HCEC 1CT (cell line): ENCODE results near the gene SPON1.
"Not testable (repeated sequence)": the region's sequence is repeated elsewhere in the genome, so short reads cannot be mapped to it uniquely, and the experiment has no call there.

Source experiments
- DNase-seq: peaks from one replicate; pipeline ENCODE4 v3.0.0-alpha.2; 2017

The SPON1 gene

DNA sequence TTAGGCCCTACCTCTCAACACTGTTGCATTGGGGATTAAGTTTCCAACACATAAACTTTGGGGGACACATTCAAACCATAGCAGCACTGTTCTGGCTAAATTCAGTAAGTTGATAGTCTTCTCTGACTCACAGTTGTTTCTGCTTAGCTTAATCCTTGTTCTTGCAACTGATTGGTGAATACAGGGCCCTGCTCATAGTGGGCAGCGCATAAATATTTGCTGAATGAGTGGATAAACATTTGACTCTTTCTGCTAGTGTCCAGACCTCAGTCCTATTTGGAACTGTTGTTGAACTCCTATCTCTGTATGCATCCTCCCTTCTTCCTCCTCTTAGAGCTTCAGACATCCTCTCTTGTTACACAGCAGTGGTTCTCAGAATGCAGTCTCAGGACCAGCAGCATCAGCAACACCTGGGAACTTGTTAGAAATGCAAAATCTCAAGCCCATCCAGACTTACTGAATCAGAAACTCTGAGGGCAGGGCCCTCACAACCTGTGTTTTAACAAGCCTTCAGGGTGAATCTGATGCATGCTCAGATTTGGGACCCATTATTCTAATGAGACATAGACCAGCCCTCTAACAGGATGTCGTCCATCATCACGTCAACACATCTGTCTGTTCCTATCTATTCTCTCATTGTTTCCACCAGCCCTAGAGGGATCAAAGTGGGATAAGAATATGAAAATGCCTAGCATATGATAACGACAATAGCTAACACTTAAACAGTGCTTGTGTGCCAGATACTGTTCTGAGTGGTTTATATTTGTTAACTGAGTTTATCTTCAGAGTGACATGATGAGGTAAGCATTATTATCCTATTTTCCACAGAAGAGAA is 22.3 kb downstream of the SPON1 start:
- peak; percentile 90 for DNase-seq

DNA sequence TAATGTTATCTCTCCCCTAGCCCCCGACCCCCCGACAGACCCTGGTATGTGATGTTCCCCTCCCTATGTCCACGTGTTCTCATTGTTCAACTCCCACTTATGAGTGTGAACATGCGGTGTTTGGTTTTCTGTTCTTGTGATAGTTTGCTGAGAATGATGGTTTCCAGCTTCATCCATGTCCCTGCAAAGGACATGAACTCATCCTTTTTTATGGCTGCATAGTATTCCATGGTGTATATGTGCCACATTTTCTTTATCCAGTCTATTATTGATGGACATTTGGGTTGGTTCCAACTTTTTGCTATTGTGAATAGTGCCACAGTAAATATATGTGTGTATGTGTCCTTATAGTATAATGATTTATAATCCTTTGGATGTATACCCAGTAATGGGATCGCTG is 24.2 kb downstream of the SPON1 start:
- DNase-seq: not testable (repeated sequence)

DNA sequence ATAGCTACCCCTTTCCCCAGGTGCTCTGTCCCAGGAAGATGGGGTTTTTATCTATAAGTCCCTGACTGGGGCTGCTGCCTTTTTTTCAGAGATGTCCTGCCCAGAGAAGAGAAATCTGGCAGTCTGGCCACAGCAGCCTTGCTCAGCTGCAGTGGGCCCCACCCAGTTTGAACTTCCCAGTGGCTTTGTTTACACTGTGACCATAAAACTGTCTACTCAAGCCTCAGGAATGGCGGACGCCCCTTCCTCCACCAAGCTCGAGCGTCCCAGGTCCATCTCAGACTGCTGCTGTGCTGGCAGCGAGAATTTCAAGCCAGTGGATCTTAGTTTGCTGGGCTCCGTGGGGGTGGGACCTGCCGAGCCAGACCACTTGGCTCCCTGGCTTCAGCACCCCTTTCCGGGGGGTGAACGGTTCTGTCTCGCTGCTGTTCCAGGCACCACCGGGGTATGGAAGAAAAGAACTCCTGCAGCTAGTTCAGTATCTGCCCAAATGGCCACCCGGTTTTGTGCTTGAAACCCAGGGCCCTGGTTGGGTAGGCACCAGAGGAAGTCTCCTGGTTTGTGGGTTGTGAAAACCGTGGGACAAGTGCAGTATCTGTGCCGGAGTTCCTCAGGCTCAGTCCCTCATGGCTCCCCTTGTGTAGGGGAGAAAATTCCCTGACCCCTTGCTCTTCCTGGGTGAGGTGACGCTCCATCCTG is 29.8 kb downstream of the SPON1 start:
- peak; percentile 47 for DNase-seq

DNA sequence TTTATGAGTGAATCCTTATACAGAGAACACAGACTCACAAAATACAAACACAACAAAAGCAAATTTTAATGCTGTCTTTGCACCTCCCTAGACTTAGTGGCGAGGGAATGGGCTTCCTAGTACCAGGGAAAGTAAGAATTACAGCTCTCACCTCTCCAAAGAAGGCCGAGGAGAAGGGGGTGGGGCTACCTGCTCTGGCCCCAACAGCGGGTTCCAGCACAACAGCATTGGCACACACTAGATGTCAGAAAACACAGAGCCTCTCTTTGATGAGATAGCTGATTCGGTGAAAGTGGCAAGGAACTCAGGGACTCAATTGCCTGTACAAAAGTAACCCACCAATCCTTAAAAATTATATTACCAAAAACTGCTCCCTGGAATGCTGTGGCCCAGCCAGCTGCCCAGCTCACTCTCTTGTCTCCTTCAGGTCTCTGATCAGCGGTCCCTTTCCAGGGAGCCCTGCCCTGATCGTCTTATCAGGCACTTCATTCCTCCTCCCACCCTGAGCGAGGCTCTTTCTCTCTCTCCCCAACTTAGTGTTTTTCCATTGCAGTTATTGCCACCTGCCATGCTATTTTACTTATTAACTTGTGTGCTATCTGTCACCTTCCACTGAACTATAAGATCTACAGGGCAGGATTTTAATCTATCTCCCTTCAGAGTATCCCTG is 30.7 kb downstream of the SPON1 start:
- no peak for DNase-seq

DNA sequence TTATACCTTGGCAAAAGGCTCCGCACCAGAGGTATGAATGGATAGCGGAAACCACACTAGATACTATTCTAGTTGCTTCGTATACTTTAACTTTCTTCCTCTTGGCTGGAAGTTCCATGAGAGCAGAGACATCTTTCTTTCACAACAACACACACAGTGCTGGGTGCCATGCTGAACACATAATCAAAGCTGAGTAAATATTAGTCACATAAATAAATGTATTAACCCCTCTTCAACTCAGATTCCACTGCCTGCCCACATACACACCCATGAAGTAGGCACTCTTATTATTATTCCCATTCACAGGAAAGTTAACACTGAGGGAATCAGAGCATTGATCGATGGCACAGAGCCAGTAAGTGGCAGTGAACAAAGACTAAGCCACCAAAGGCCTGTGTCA is 35.4 kb downstream of the SPON1 start:
- DNase-seq: no peak

DNA sequence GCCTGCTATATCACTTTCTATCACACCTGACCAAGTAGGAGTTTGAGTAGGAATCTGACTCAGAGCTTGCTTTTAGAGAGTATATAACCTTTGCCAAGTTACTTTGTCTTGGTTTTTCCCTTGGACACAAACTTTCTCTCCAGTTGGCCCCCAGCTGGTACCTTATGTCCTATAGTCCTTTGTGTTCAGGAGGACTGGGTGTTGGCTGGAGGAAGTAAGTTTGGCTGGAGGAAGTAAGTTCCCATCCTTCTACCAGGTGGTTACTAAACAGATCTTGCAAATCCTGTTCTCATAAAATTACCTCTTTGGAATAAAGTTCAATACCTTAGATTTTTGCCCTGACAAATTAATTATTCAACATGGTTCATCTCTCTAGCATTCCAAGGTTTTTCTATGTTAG is 37.2 kb downstream of the SPON1 start:
- no peak for DNase-seq

DNA sequence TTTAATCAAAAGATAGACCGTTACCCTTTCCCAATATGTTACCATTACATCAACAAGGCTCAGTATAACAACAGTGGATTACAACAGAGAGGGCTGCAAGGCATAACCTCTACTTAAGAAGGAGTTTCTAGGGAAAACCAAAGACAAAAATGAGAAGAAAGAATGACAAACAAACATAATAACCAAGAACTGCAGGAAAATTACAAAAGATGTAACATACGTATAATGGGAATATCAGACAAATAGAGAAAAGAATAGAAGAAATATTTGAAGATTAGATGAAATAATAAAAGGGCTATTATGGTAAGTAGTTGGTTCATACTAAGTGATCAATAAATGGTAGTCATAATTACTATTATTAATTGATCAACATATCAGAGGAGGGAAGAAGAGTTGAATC is 39.1 kb downstream of the SPON1 start:
- no peak for DNase-seq

DNA sequence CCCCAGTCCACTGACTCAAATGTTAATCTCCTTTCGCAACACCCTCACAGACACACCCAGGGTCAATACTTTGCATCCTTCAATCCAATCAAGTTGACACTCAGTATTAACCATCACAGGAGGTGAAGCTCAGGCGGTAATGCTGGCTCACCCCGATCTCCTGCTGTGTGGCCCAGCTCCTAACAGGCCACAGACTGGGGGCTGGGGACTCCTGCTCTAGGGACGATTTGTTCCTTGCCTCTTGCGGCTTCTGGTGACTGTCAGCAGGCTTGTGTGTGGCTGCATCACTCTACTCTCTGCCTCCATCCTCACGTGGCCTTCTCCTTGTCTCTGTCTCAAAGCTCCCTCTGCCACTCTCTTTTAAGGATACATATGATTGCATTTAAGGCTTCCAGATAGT is 45.0 kb downstream of the SPON1 start:
- DNase-seq: no peak

DNA sequence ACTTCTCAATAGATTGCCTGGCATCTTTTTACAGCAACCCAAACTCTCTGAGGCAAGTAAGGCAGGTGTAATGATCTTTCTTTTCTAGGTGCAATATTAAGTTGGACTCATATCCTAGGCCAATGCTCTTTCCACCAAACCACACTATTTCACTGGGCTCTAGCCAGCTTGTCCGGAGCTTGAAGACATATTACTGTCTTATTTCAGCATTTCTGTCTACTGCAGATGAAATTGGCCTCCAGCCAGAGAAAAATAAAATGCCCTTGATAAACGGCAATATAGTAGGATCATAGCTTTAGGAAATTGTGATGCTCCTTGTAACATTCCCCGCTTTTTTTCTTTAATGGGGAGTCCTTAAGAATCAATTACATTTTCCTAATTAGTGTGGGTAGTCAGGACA is 48.1 kb downstream of the SPON1 start:
- no peak for DNase-seq

DNA sequence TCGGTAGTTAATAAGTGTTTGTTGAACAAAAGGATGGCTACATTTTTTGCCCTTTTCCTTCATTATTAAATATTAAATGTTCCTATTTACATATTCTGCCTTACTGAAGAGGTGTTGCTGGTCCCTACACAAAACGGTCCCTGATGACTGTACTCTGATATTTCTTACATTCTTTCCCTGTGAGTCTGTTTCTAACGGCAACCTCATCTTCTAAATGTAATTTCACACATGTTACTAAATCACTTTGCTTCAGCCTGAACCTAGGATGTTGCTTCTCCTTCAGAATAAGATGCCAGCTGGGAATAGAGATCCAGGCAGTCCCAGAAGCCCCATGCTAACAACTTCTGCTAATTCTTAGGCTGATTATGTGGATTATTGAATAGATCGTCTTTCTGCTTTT is 50.3 kb downstream of the SPON1 start:
- peak; percentile 44 for DNase-seq

DNA sequence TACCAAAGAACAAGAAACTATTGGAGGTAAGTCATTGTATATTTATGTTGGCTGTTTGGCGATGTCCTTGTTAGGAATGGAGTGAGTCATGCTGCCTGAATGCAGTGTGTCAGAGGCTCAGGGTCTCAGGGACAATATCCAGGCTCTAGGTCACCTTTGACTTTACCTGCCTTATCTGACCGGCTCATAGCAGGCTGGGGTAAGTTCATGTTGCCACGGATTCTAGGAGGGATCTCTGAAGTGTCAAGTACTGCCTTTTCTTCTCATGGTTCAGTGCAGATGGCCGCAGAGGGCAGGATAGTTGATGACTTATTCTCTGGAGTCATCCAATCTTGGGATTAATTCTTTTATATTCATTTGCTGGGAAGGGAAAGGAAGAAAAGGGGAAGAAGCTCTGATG is 53.2 kb downstream of the SPON1 start:
- DNase-seq: peak; percentile 50

DNA sequence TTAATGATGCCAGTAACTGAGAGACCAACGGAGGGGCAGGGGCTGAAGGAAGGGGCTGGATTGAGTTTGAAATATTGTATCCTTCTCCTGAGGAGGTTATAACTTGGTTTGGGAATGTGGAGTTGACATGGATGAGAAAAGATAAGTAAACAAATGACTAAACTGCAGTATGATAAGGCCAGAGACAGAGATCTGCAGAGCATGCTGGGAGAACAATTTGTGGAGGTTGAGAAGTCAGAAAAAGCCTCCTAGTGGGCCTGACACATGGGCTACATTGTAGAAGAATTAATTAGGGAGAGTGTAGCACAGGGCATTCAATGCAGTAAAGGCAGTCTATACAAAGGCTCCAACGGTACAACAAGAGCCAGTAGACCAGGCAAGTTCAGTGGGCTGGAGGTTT is 55.9 kb downstream of the SPON1 start:
- no peak for DNase-seq

DNA sequence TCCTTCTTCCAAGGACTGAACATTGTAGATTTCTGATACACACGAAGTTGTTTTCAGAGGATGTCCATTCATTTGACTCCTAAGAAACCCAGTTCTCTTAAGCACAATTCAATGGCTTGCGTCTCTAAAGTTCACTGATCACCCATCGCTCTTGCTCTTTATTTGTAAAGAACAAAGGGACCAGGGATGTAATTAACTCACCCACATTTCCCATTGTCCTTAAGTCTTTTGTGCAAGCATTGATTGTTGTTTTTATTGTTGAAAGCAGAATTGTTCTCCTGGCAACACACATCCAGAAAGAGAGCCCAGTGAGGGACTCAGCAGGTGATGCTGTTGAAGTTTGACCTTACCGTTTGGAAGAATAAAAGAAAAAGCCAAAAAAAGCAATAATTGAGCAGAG is 59.2 kb downstream of the SPON1 start:
- no peak for DNase-seq

DNA sequence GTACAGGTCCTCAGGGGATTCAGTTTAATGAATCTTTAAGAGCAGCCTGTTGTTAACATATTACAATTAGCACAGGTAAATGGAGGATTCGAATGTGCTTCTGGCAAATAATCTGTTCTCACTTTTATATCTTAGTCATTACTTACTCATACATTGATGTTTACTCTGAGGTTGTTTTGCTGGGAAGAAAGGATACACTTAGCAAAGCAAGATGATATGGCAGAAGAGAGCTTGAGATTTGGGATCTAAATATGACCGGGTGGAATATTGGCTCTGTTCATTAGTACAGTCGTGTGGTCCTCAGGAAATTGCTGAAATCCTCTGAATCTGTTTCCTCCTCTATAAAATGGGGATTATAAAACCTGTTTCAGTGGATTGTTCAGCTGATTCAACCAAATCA is 59.7 kb downstream of the SPON1 start:
- DNase-seq: no peak

DNA sequence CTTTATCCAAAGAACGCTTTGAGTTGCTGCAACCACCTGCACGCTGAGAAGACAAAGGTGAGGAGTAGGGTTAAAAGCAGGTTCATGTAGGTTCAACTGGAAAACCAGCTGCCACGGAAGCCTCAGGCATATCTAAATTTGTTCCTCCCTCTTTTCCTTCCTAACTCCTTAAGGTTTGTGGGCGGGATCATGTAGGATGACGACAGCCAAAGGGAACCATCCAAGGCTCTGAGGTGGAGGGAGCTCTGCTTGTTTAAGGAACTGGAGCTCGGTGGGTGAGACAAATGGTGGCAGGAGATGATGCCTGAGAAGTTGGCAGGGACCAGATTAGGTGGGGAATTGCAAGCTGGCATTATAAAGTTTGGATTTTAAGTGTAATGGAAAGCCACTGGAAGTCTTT is 60.3 kb downstream of the SPON1 start:
- DNase-seq: no peak

DNA sequence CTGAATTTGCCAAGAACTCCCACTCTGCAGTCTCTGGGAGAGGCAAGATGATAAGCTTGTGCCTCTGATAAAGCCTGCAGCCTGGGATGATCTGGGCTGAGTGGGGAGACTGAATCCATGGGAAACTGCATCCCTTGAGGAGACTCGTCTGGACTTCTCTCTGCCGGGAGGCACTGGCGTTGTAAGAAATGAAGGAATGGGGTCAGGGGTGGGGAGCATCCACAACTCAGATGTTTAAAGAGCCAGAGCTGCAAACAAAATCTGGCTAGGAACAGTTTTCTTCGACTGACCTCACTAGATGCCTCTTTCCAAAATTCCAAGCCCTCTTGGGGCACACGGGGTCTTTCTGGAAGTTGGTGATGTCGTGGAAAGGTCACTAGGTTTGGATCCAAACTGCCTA is 64.4 kb downstream of the SPON1 start:
- DNase-seq: no peak

DNA sequence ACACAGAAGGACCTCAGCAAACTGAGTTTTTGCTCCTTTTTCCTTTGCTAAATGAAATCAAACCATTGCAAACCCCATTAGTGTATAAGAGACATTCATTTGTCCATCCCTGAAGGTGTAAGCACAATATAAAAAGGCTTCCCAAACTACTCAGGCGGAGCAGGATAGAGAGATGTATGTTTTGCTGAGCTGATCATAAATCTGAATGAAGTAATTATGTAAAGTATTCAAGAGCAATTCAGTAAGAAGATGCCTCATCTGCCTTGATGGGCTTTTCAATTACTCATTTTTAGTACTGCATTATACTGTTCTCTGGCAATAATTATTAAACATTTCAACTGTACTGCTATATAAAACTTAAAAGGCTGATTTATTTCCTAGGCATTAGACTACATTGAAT is 65.0 kb downstream of the SPON1 start:
- no peak for DNase-seq

DNA sequence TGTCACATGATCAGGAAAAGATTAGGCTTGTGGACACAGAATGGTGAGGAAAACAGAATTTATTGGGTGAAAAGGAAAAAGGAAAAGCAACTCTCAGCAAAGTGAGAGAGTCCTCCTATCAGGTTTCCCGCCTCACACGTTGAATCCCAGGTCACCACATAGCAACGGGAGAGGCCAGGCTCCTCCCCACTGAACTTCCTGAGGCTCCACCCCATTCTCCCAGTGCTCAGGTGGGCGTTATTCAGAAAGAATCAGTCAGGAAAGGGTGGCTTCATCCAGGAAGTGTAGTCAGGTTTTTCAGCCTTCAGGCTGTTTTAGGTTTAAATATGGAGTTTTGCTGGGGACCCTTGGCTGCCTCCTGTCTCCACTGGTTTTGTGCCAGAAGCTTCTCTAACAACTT is 66.9 kb downstream of the SPON1 start:
- no peak for DNase-seq

DNA sequence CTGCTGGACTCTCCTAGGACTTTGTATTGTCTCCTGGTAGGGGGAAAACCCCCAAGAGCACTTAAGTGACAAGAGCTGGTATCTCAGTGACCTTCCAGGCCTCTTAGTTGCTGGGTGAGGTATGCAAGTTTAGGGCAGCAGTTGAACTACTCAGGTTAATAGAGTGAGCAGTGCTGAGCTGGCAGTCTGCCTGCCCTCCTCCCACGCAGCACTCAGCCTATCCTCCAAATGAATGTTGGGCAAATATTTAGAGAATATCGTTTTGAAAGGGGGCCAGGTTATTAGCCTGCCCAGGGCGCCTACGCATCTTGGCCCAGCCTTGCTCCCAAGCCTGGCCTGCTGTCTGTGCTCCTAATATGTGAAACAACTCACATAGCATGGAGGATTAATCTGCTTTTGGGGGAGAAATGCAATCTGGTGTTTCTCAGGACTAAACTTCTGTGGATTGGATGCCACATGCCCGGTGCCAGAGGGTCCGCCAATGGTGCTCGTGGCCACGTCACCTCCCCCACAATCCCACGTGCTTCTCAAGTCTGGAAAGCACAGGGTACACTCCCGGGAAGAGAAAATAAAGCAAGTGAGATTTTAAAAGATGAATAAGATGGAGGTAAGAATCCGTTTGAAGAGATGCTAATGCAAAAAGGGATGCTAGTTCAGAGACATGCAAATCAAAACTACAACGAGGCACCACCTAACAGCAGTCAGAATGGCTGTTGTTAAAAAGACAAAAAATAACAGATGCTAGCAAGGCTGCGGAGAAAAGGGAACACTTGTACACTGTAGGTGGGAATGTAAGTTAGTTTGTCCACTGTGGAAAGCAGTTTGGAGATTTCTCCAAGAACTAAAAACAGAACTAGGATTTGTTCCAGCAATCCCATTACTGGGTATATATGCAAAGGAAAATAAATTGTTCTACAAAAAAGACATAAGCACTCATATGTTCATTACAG is 67.7 kb downstream of the SPON1 start:
- DNase-seq: peak; percentile 3

DNA sequence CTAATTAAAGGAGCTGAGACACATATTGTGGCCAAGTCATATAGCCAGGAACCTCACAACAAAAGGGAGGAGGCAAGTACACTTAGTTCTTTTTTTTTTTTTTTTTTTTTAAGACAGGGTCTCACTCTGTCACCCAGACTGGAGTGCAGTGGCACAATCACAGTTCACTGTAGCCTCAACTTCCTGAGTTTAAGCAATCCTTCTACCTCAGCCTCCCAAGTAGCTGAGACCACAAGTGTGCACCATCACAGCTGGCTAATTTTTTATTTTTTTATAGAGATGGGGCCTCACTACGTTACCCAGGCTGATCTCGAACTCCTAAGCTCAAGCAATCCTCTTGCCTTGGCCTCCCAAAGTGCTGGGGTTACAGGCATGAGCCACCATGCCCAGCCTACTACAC is 73.0 kb downstream of the SPON1 start:
- DNase-seq: not testable (repeated sequence)

DNA sequence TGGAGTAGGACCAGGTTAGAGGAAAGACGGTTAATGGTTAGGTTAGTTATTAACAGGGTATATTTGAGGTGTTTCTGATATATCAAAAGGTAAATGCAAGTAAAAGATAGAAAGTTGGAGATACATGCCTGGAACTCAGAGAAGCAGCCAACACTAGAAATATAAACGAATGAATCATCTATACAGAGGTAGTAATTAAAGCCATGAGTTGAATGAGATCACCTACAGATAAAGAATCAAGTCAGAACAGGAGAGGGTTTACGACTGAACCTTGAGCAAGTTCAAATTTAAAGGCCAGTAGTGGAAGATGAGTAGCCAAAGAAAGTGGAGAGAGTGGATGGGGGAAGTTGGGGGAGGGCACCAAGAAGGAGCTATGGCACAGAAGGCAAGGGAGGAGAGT is 73.9 kb downstream of the SPON1 start:
- DNase-seq: no peak

DNA sequence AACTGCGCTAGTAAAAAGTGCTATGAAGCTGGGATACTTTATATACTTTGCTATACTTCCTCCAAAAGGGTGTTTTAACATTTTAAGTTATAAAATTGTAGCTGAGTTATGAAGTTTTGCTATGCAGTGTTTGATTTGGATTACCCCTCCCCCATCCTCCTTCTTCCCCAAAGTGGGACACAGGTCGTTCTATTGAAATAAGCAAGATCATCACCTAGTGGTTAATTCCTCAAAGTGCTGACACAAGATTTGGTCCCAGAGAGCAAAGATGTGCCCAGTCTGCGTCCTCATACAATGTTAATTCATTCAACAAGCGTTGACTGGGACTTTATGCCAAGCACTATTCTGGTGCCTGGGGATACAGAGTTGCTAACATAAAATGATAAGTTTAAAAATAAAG is 78.5 kb downstream of the SPON1 start:
- DNase-seq: peak; percentile 22

DNA sequence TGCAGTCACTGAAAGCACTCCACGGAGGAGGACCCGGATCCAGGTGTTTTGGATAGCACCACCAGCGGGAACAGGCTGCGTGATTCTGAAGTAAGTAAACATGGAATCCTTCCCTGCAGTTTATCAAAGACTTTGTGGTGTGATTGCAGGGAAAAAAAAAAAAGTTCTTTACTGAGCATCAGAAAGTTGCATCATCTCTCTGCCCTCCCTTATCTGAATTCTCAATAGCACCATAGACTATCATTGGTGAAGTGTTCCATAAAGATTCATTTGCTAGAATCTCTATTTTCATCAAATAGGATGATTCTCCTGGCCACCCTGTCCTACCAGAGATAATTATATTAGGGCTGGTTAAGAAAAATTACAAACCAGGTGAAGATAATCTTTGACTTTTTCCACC is 79.0 kb downstream of the SPON1 start:
- DNase-seq: no peak
